Liver (tissue), 9 donors: ENCODE measurements around the gene SEC14L6. TPM values are rescaled to one million over a fixed set of nuclear protein-coding genes. Genes with fewer than 3 reads are reported as not detected.
"Not testable (repeated sequence)": the region's sequence is repeated elsewhere in the genome, so short reads cannot be mapped to it uniquely, and the experiment has no call there.

Experiments used
- DNase-seq: peaks from one replicate; pipeline ENCODE4 v3.0.0-alpha.2; 2017; ENCODE audit warnings: low spot score
- H3K27ac ChIP-seq, 2 donors: one replicate each; pipeline ENCODE4 v1.7.0; 2013; ENCODE audit warnings: inconsistent platforms in 2 of 2, low read length in 2 of 2, control low read depth in 1 of 2, low read depth in 1 of 2, mild to moderate bottlenecking in 1 of 2
- H3K27me3 ChIP-seq, 4 donors: one replicate each; pipeline versions ENCODE4 v1.6.1 to v1.7.0; 2013; ENCODE audit warnings: low read length in 3 of 4, inconsistent platforms in 1 of 4, mild to moderate bottlenecking in 1 of 4, moderate library complexity in 1 of 4; ENCODE audit not compliant: control insufficient read depth in 4 of 4, insufficient read depth in 4 of 4
- H3K36me3 ChIP-seq, 4 donors: one replicate each; pipeline versions ENCODE4 v1.6.1 to v1.7.0; 2013; ENCODE audit warnings: low read length in 3 of 4, mild to moderate bottlenecking in 3 of 4, low read depth in 1 of 4, moderate library complexity in 1 of 4; ENCODE audit not compliant: control insufficient read depth in 4 of 4, insufficient read depth in 3 of 4
- H3K4me1 ChIP-seq, 4 donors: one replicate each; pipeline versions ENCODE4 v1.6.1 to v1.7.0; 2013; ENCODE audit warnings: low read length in 3 of 4, mild to moderate bottlenecking in 3 of 4, moderate library complexity in 1 of 4; ENCODE audit not compliant: control insufficient read depth in 4 of 4, insufficient read depth in 4 of 4
- H3K4me3 ChIP-seq, 3 donors: one replicate each; pipeline versions ENCODE4 v1.6.1 to v1.7.0; 2013; ENCODE audit warnings: low read length in 3 of 3, control low read depth in 1 of 3, low read depth in 1 of 3, mild to moderate bottlenecking in 1 of 3
- H3K9ac ChIP-seq, 2 donors: one replicate each; pipeline ENCODE4 v1.7.0; 2013; ENCODE audit warnings: low read length in 2 of 2, mild to moderate bottlenecking in 2 of 2, moderate library complexity in 2 of 2, control low read depth in 1 of 2, low read depth in 1 of 2
- H3K9me3 ChIP-seq, 4 donors: one replicate each; pipeline versions ENCODE4 v1.6.1 to v1.7.0; 2013; ENCODE audit warnings: low read length in 3 of 4; ENCODE audit not compliant: control insufficient read depth in 4 of 4
- CTCF ChIP-seq: fragments of 150-350 bp; IDR thresholded peaks from 2 replicates; pipeline ENCODE4 v1.5.1; 2017; ENCODE audit warnings: improper control_type of control experiment, low read depth, low read length; ENCODE audit not compliant: missing input control
- EGR1 ChIP-seq, 2 donors: IDR thresholded peaks; 2 replicates each; pipeline ENCODE4 v1.6.1; 2016 to 2018; ENCODE audit warnings: antibody characterized with exemption in 2 of 2, low read depth in 2 of 2
- FOXA2 ChIP-seq: IDR thresholded peaks from 2 replicates; pipeline ENCODE4 v1.6.1; 2016; ENCODE audit warnings: antibody characterized with exemption
- GABPA ChIP-seq, 2 donors: IDR thresholded peaks in 1 of 2; conservative IDR thresholded peaks in 1 of 2; 2 replicates each; pipeline ENCODE4 v1.6.1; 2016; ENCODE audit warnings: antibody characterized with exemption in 2 of 2, mild to moderate bottlenecking in 1 of 2, moderate library complexity in 1 of 2
- NR2F2 ChIP-seq: IDR thresholded peaks from 2 replicates; pipeline ENCODE4 v1.6.1; 2016; ENCODE audit warnings: antibody characterized with exemption
- RAD21 ChIP-seq, 2 donors: IDR thresholded peaks; 2 replicates each; pipeline ENCODE4 v1.6.1; 2016; ENCODE audit warnings: antibody characterized with exemption in 2 of 2, mild to moderate bottlenecking in 2 of 2
- RXRA ChIP-seq, 2 donors: IDR thresholded peaks; 2 replicates each; pipeline ENCODE4 v1.6.1; 2017 to 2018; ENCODE audit warnings: antibody characterized with exemption in 2 of 2, mild to moderate bottlenecking in 1 of 2
- WGBS: extraction: QIAGEN DNeasy Blood & Tissue Kit; methylation state at CpG from one replicate; pipeline ENCODE4 v1.1.7; 2013; 5-methylcytosine and 5-hydroxymethylcytosine counted together
- polyA plus RNA-seq, 2 donors: library from polyadenylated mRNA; stranded (reverse) in 1 of 2; unstranded in 1 of 2; fragments of 200-250 nt in 1 of 2; fragments of >200 nt in 1 of 2; fragmentation: Nextera tagmentation in 1 of 2; extraction: Ambion mirVana in 1 of 2; gene quantifications; one replicate each; pipeline versions ENCODE4 v1.2.1 to v1.2.3, GENCODE V29; 2013 to 2015
- total RNA-seq, 2 donors: library from RNA; depleted of rRNA; stranded (reverse); fragments of >200 nt; gene quantifications; one replicate each; pipeline ENCODE4 v1.2.3, GENCODE V29; 2014
- donor health status: healthy.
- donor health status: healthy.
- donor health status: healthy.
- donor health status: healthy.
- donor health status: healthy.

Gene SEC14L6
- total and polyA plus RNA-seq, 4 donors: 0.18 to 0.70 (median 0.28) TPM

GRCh38 chr22:30542811-30543188 lies 3.7 kb downstream of the SEC14L6 start:
- 82% methylated on average over 12 of the region's 12 CpGs for WGBS
- peaks cover 0 to 8% (median 2%) of the 10 kb centered on the region in 4 donors for H3K4me1 ChIP-seq
- H3K9ac ChIP-seq: no peak overlapping the region
- no peaks in the 10 kb centered on the region for H3K36me3 ChIP-seq
- no peaks in the 10 kb centered on the region for H3K9me3 ChIP-seq
- TF ChIP-seq FOXA2 (no peak), GABPA (IDR thresholded peaks at IDR 0.05 in 1 of 2, conservative IDR thresholded peaks at IDR 0.05 in 1 of 2) (no peak)
- H3K27me3 ChIP-seq: no peaks in the 10 kb centered on the region
- H3K4me3 ChIP-seq: no peak overlapping the region
- H3K27ac ChIP-seq: no peak overlapping the region
- DNase-seq: no peak

GRCh38 chr22:30541961-30542810 lies 4.4 kb downstream of the SEC14L6 start:
- peak; percentile 54 for DNase-seq
- Histone ChIP-seq H3K27ac (no peak overlapping the region), H3K36me3 (no peaks in the 10 kb centered on the region), H3K4me3 (peak overlapping the region in 2 of 3 donors; percentile 30 to 36), H3K27me3 (no peaks in the 10 kb centered on the region), H3K9ac (no peak overlapping the region), H3K9me3 (no peaks in the 10 kb centered on the region), H3K4me1 (peaks cover 0 to 8% (median 2%) of the 10 kb centered on the region in 4 donors)
- TF ChIP-seq NR2F2 (no peak), RXRA (IDR thresholded peaks at IDR 0.05) (no peak)
- WGBS: 10% methylated on average over 64 of the region's 64 CpGs

GRCh38 chr22:30541511-30541910 lies 5.0 kb downstream of the SEC14L6 start:
- not testable (repeated sequence) for H3K4me1 ChIP-seq, H3K36me3 ChIP-seq, H3K4me3 ChIP-seq, H3K9ac ChIP-seq, H3K27me3 ChIP-seq, DNase-seq, H3K9me3 ChIP-seq, H3K27ac ChIP-seq
- 91% methylated on average over 3 of the region's 3 CpGs for WGBS

DNA sequence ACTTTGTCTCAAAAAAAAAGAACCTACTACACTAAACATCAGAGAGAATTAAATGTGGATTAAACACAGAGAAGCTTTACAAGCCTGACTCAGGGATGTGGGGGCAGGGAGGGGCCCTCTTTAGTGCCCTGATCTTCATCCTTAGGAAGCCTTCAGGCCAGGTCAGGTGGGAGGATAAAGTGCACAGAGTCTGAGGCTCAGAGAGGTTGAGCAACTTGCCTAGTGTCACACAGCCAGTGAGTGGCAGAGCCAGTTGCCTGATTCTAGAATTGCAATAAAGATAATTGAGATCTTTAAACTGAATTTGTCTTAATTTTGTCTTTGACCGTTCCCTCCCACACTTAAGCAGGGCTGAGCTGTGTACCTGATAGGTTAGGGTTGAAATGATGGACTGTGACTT lies 7.2 kb downstream of the SEC14L6 start:
- Histone ChIP-seq H3K27me3 (no peaks in the 10 kb centered on the region), H3K4me1 (peaks cover 0 to 8% (median 2%) of the 10 kb centered on the region in 4 donors), H3K9ac (no peak overlapping the region), H3K36me3 (no peaks in the 10 kb centered on the region), H3K27ac (no peak overlapping the region), H3K9me3 (no peaks in the 10 kb centered on the region), H3K4me3 (no peak overlapping the region)
- TF ChIP-seq FOXA2: no peak
- no peak for TF ChIP-seq NR2F2
- no peak for TF ChIP-seq CTCF
- no peak for TF ChIP-seq EGR1 (IDR thresholded peaks at IDR 0.05; ENCODE audit: low read depth in 2 of 2)
- TF ChIP-seq RXRA (IDR thresholded peaks at IDR 0.05): no peak
- TF ChIP-seq RAD21 (IDR thresholded peaks at IDR 0.05): no peak
- no peak for DNase-seq
- 97% methylated on average over 1 of the region's 1 CpG for WGBS
